Measurements from ENCODE around the gene TIGD1. TPM values are rescaled to one million over a fixed set of nuclear protein-coding genes. Genes with fewer than 3 reads are reported as not detected.
A peak's percentile ranks its signal among the peaks of the same experiment; 100 is the strongest.

TIGD1 gene
- polyA plus RNA-seq, 1 experiment: 4.3 TPM

DNA sequence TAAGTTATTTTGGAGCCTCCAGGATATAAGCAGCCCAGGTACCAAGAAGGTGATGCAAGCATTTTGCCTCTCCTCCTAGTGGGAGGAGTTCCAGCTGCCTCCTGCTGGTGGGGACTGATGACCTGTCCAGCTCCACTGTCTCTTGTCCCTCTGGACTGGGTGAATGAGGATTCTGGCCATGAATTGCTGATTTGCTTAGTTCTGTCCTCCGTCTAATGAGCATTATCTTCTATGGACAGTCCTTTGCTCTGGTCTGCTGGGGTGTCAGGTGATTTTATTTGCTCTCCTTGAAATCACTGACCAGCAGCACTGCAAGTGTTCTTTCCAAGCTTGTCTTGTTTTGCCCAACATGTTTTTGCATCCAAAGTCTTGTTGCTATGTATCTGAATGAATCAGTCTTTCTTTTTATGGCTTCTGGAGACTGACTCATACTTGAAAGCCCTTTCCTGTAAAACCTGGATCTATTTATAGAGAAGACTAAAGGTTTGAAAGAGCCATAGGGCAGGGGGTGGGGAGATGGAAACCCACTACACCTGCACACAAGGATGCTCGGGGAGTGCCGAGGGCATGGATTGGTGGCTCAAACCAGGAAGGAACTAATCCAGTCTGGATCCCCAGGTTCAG, 42.5 kb upstream of the TIGD1 start:
- no peaks in the 10 kb centered on the region for H3K9me3 ChIP-seq (ENCODE audit: control insufficient read depth, insufficient read depth, low read length)
- no peak overlapping the region for H3K4me3 ChIP-seq (ENCODE audit: low read depth, low read length)
- TF ChIP-seq, protein P1, sequence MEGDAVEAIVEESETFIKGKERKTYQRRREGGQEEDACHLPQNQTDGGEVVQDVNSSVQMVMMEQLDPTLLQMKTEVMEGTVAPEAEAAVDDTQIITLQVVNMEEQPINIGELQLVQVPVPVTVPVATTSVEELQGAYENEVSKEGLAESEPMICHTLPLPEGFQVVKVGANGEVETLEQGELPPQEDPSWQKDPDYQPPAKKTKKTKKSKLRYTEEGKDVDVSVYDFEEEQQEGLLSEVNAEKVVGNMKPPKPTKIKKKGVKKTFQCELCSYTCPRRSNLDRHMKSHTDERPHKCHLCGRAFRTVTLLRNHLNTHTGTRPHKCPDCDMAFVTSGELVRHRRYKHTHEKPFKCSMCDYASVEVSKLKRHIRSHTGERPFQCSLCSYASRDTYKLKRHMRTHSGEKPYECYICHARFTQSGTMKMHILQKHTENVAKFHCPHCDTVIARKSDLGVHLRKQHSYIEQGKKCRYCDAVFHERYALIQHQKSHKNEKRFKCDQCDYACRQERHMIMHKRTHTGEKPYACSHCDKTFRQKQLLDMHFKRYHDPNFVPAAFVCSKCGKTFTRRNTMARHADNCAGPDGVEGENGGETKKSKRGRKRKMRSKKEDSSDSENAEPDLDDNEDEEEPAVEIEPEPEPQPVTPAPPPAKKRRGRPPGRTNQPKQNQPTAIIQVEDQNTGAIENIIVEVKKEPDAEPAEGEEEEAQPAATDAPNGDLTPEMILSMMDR (IDR thresholded peaks at IDR 0.05; ENCODE audit: low read depth, low read length): peak; percentile 11; the same call in 1 of the 2 replicates
- H3K27me3 ChIP-seq (ENCODE audit: control insufficient read depth, insufficient read depth, low read length): no peaks in the 10 kb centered on the region
- POLR2A ChIA-PET: no interaction called here
- DNase-seq (ENCODE audit: low read depth, low spot score): no peak
- H3K27ac ChIP-seq (ENCODE audit: low read depth, low read length): peak overlapping the region; percentile 31
- CTCF ChIA-PET: interaction anchor here (1.5 kb wide), 1 partner anchor 12 kb away, joined by 11 read pairs; no protein-coding TSS in a partner anchor

DNA sequence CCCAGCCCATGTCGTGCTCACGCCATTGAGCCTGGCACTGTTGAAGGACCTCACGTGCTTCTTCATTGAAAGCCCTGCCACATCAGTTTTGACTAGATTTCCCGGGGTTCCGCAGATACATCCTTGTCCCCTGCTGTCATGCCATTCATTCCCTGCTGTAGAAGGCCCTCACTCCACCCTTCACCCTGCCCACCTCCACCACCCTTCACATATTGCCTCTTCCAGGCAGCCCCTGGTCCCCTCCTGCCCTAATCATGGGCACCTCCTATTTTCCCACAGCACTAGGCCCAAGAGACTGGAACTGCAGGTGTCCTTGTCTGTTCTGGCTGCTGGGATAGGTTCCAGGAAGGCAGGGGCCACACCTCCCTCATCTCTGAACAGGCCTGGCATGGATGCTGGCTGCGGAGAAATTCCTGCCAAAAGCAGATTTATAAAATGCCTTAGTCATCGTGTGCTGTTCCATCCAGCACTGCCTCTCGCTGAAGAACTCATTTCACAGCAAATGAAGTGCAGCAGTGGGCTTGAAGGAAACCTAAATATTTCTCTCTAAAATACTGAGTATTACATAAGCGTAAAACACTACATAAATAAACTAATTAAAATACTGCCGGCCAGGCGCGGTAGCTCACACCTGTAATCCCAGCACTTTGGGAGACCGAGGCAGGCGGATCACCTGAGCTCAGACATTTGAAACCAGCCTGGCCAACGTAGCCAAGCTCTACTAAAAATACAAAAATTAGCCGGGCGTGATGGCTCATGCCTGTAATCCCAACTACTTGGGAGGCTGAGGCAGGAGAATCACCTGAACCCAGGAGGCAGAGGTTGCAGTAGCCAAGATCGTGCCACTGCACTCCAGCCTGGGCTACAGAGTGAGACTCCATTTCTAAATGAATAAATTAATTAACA, 38.6 kb upstream of the TIGD1 start:
- DNase-seq (ENCODE audit: low read depth, low spot score): peak; percentile 60
- Histone ChIP-seq H3K27ac (ENCODE audit: low read depth, low read length) (peak overlapping the region; percentile 80), H3K27me3 (ENCODE audit: control insufficient read depth, insufficient read depth, low read length) (no peaks in the 10 kb centered on the region), H3K9me3 (ENCODE audit: control insufficient read depth, insufficient read depth, low read length) (no peaks in the 10 kb centered on the region), H3K4me3 (ENCODE audit: low read depth, low read length) (no peak overlapping the region)
- TF ChIP-seq, protein P1 (IDR thresholded peaks at IDR 0.05; ENCODE audit: low read depth, low read length): no peak
- ChIA-PET POLR2A (no interaction called here), CTCF (interaction anchor here (1.6 kb wide), 1 partner anchor 16 kb away, joined by 5 read pairs; no protein-coding TSS in a partner anchor)

DNA sequence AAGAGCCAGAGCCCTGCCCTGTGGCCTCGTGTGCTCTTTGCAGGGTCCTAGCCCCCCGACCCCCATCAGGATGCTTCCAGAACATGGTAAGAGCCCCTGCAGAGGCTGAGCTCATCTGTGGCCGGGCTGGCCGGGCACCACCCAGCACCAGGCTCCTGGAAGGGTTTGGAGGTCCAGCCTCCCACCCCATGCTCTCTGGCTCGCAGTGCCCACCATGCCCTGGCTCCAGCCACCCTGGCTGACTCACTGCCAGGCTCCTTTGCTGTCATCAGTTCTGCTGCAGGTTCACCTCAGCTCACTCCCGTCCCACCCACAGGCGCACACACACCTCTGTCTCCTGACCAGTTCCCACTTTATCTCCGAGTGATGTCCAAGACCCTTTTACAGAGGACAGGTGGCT, 37.7 kb upstream of the TIGD1 start:
- Histone ChIP-seq H3K4me3 (ENCODE audit: low read depth, low read length) (no peak overlapping the region), H3K27ac (ENCODE audit: low read depth, low read length) (no peak overlapping the region), H3K27me3 (ENCODE audit: control insufficient read depth, insufficient read depth, low read length) (no peaks in the 10 kb centered on the region), H3K9me3 (ENCODE audit: control insufficient read depth, insufficient read depth, low read length) (no peaks in the 10 kb centered on the region)
- POLR2A ChIA-PET: no interaction called here
- TF ChIP-seq, protein P1 (IDR thresholded peaks at IDR 0.05; ENCODE audit: low read depth, low read length): no peak
- no peak for DNase-seq (ENCODE audit: low read depth, low spot score)
- CTCF ChIA-PET: no interaction called here

DNA sequence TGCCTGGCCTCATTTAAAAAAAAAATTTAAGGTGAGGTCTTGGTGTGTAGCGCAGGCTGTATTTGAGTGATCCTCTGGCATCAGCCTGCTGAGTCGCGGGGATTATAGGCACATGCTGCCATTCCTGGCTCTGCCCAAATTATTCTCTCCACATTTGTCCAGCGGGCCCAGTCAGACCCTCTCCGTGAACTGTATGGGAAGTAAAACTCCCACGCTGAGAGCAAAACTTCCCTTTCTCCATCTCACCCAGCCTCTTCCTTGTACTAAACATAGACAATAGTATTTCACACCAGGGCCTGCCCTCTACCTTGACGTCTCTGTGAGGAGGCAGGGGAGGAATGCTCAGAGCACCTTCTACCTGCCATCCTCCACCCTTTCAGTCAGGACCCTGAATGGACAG, 37.2 kb upstream of the TIGD1 start:
- ChIA-PET POLR2A (no interaction called here), CTCF (no interaction called here)
- no peak for DNase-seq (ENCODE audit: low read depth, low spot score)
- no peak overlapping the region for H3K27ac ChIP-seq (ENCODE audit: low read depth, low read length)
- TF ChIP-seq, protein P1 (IDR thresholded peaks at IDR 0.05; ENCODE audit: low read depth, low read length): no peak
- H3K4me3 ChIP-seq (ENCODE audit: low read depth, low read length): no peak overlapping the region
- no peaks in the 10 kb centered on the region for H3K9me3 ChIP-seq (ENCODE audit: control insufficient read depth, insufficient read depth, low read length)
- H3K27me3 ChIP-seq (ENCODE audit: control insufficient read depth, insufficient read depth, low read length): no peaks in the 10 kb centered on the region

DNA sequence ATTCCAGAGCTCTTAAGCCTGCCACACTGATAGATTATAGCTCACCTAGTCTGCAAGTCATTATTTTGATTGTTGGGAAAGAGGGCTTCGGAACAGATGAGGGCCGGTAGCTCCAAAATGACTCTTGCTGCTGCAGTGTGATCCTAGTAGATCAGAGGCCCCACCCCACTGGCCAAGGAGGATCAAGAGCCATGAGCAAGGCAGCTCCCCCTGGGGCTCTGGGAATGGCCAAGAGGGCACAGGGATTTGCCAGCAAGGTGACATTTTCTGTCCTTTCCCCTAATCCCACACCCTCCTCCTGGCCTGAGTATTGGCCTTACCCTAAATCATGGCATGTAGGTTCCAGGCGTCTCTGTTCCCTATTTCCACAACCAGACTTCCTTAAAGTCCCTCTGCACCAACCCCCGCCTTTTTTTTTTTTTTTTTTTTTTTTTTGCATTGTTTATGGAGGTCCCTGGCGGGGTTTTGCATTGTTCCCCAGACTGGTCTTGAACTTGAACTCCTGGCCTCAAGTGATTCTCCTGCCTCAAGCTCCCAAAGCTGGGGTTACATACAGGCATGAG, 36.7 kb upstream of the TIGD1 start:
- DNase-seq (ENCODE audit: low read depth, low spot score): no peak
- H3K9me3 ChIP-seq (ENCODE audit: control insufficient read depth, insufficient read depth, low read length): no peaks in the 10 kb centered on the region
- H3K27ac ChIP-seq (ENCODE audit: low read depth, low read length): no peak overlapping the region
- POLR2A ChIA-PET: no interaction called here
- no peak overlapping the region for H3K4me3 ChIP-seq (ENCODE audit: low read depth, low read length)
- H3K27me3 ChIP-seq (ENCODE audit: control insufficient read depth, insufficient read depth, low read length): no peaks in the 10 kb centered on the region
- CTCF ChIA-PET: no interaction called here
- TF ChIP-seq, protein P1 (IDR thresholded peaks at IDR 0.05; ENCODE audit: low read depth, low read length): no peak
